22Rv1 (cell line): ENCODE data around the gene RHBDF2.

Experiments used
- H3K27ac ChIP-seq: fragments of 450-650 bp; 2 replicates; pipeline ENCODE4 v1.5.1; 2017
- CTCF ChIP-seq: fragments of 450-650 bp; IDR thresholded peaks from 2 replicates; pipeline ENCODE4 v1.5.1; 2017; ENCODE audit warnings: mild to moderate bottlenecking
- ZFX ChIP-seq: fragments of 450-650 bp; IDR thresholded peaks from 2 replicates; pipeline ENCODE4 v1.6.1; 2017; ENCODE audit warnings: antibody characterized with exemption, borderline replicate concordance

RHBDF2 gene

GRCh38 chr17:76542566-76542971, 41.3 kb upstream of the RHBDF2 start:
- TF ChIP-seq ZFX = no peak
- no peak for TF ChIP-seq CTCF
- H3K27ac ChIP-seq = no peak overlapping the region

GRCh38 chr17:76541739-76542454, 40.7 kb upstream of the RHBDF2 start:
- H3K27ac ChIP-seq = no peak overlapping the region
- TF ChIP-seq CTCF = no peak
- TF ChIP-seq ZFX = no peak

GRCh38 chr17:76540381-76541300, 39.4 kb upstream of the RHBDF2 start:
- TF ChIP-seq ZFX (no peak), CTCF (peak; percentile 25)
- no peak overlapping the region for H3K27ac ChIP-seq

- no peak within 1 kb of the TSS for H3K27ac ChIP-seq
- TF ChIP-seq CTCF (no peak), ZFX (no peak)
Observed at GRCh38 chr17:76539631-76540271, 38.5 kb upstream of the RHBDF2 start, which contains the start of gene PRCD. TSS of gene PRCD (plus strand) at chr17:76540044. CDS start at chr17:76540142, 98 bp downstream.

- no peak overlapping the region for H3K27ac ChIP-seq
- TF ChIP-seq CTCF (no peak), ZFX (no peak)
Observed at GRCh38 chr17:76538941-76539570, 37.8 kb upstream of the RHBDF2 start.

- H3K27ac ChIP-seq = no peak overlapping the region
- TF ChIP-seq ZFX (no peak), CTCF (no peak)
Observed at GRCh38 chr17:76538281-76538931, 37.2 kb upstream of the RHBDF2 start.
